ENCODE data around the gene OTOGL.
"Not testable (repeated sequence)": the region's sequence is repeated elsewhere in the genome, so short reads cannot be mapped to it uniquely, and the experiment has no call there.

GRCh38 chr12:80083892-80084614, 15.3 kb upstream of the OTOGL start:
- TF ChIP-seq CTCF (IDR thresholded peaks at IDR 0.05; ENCODE audit: insufficient read depth, low read length); REST (IDR thresholded peaks at IDR 0.05; ENCODE audit: insufficient replicate concordance, low read depth); GABPA (IDR thresholded peaks at IDR 0.05; ENCODE audit: low read depth): not testable (repeated sequence)
